Stimulated activated CD8-positive, alpha-beta memory T cell treated with anti-CD3 and anti-CD28 coated beads, Interleukin-12 subunit alpha, Interleukin-12 subunit beta, amount 100 ng/mL, for 4 hours (primary cell): ENCODE measurements around the gene C15orf40.

Experiments
- DNase-seq: peaks from one replicate; pipeline ENCODE4 v3.0.0-alpha.2; 2020; ENCODE audit warnings: low read depth

C15orf40 gene

GRCh38 chr15:82993144-82993543 is 18.3 kb downstream of the C15orf40 start:
- DNase-seq = no peak

GRCh38 chr15:82992436-82992998 is 18.9 kb downstream of the C15orf40 start:
- no peak for DNase-seq

GRCh38 chr15:82986442-82986780 is 25.0 kb downstream of the C15orf40 start:
- no peak for DNase-seq

GRCh38 chr15:82985688-82986441 is 25.6 kb downstream of the C15orf40 start, which contains the start of gene RAMAC:
Gene RAMAC, plus strand, starts transcription at chr15:82986210. Its CDS starts 2,809 bp downstream, at chr15:82989019.
- peak; percentile 79 for DNase-seq

- DNase-seq = no peak
These were observed 30.5 kb downstream of the C15orf40 start for GRCh38 chr15:82980981-82981380.

- no peak for DNase-seq
These were observed 31.7 kb downstream of the C15orf40 start for GRCh38 chr15:82979726-82980125.

GRCh38 chr15:82978438-82978837 is 33.0 kb downstream of the C15orf40 start:
- no peak for DNase-seq

- no peak for DNase-seq
These were observed 34.4 kb downstream of the C15orf40 start for GRCh38 chr15:82977076-82977475.

- no peak for DNase-seq
These were observed 38.4 kb downstream of the C15orf40 start for GRCh38 chr15:82972990-82973389.

GRCh38 chr15:82971218-82971984 is 40.0 kb downstream of the C15orf40 start:
- no peak for DNase-seq

GRCh38 chr15:82970696-82971095 is 40.7 kb downstream of the C15orf40 start:
- DNase-seq = no peak

GRCh38 chr15:82970078-82970686 is 41.3 kb downstream of the C15orf40 start:
- no peak for DNase-seq

GRCh38 chr15:82969353-82969752 is 42.1 kb downstream of the C15orf40 start:
- no peak for DNase-seq

- no peak for DNase-seq
These were observed 43.4 kb downstream of the C15orf40 start for GRCh38 chr15:82968066-82968465.

GRCh38 chr15:82966671-82967071 is 44.8 kb downstream of the C15orf40 start:
- no peak for DNase-seq

- DNase-seq = no peak
These were observed 46.5 kb downstream of the C15orf40 start for GRCh38 chr15:82964890-82965289.

GRCh38 chr15:82963471-82964341 is 47.7 kb downstream of the C15orf40 start:
- no peak for DNase-seq

- DNase-seq = no peak
These were observed 50.7 kb downstream of the C15orf40 start for GRCh38 chr15:82960766-82961165.

- no peak for DNase-seq
These were observed 52.0 kb downstream of the C15orf40 start for GRCh38 chr15:82959423-82959822.

- DNase-seq = no peak
These were observed 52.8 kb downstream of the C15orf40 start for GRCh38 chr15:82958638-82959037.
